ENCODE measurements around the gene GRK4. TPM values are rescaled to one million over a fixed set of nuclear protein-coding genes. Genes with fewer than 3 reads are reported as not detected.

GRK4 gene
- total RNA-seq, 1 experiment from 2014 or later = 2.5 TPM

DNA sequence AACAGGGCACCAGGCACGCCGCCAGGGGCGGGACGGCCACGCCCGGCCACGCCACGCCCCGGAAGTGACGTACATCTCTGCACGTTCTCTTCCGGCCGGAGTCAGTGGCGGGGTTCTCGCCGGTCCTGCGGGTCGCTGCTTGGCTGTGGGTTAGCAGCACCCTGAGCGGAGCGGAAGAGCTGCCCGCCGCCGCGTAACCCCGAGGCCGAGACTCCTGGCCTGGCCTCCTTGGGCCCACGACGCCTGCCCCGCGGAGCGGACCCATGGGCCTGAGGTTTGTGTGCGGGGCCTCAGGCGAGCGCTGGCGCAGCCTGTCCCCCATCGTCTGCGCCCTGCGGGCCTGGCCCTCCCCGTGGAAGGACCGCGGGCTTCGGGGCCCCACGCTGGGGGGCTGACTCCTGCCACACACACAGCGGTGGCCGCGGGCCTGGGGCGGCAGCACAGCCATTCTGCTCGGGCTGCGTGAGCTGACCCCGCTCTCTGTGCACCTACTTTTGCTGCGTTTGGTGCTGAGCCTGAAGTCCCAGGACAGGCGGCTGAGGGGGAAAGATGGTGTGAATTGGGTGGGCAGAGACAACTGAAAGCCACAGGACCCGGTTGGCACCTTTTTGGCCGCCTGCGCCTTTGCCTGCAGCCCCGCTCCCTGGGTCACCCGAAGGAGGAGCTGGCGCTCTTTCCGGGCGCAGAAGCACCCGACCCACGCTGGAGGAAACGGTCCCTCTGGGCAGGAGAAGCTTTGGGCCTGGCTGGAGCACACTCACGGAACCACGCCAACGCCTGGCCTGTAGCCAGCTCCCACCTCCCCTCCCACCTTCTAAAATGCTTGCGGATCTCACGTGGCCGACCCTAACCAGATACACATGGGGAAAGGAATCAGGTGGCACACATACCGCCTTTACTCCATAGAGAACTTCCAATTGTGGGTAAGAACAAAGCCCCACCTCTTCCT is 28.3 kb upstream of the GRK4 start:
- BruUV-seq (replicated peaks) = TSS peak; percentile 83
- intact Hi-C loops (cut with micrococcal nuclease; ENCODE audit: unreplicated experiment) (loop anchor here (10.0 kb wide), 2 partner anchors 140 to 170 kb away; partner anchors contain the start of gene SH3BP2), in situ Hi-C loops (cut with HindIII; ENCODE audit: low pct_unique_long_range_greater_than_20kb, low sequenced_read_pairs) (no loop called here)
- no peak for DNase-seq (ENCODE audit: low read depth, low spot score)
- TF ChIP-seq, protein P1, sequence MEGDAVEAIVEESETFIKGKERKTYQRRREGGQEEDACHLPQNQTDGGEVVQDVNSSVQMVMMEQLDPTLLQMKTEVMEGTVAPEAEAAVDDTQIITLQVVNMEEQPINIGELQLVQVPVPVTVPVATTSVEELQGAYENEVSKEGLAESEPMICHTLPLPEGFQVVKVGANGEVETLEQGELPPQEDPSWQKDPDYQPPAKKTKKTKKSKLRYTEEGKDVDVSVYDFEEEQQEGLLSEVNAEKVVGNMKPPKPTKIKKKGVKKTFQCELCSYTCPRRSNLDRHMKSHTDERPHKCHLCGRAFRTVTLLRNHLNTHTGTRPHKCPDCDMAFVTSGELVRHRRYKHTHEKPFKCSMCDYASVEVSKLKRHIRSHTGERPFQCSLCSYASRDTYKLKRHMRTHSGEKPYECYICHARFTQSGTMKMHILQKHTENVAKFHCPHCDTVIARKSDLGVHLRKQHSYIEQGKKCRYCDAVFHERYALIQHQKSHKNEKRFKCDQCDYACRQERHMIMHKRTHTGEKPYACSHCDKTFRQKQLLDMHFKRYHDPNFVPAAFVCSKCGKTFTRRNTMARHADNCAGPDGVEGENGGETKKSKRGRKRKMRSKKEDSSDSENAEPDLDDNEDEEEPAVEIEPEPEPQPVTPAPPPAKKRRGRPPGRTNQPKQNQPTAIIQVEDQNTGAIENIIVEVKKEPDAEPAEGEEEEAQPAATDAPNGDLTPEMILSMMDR (IDR thresholded peaks at IDR 0.05) = no peak
- peak; percentile 78 for TF ChIP-seq POLR2AphosphoS5 (IDR thresholded peaks at IDR 0.05; ENCODE audit: low read depth, low read length)
- no peak for TF ChIP-seq TCF7L2 (IDR thresholded peaks at IDR 0.05; ENCODE audit: low read depth, low read length)
- TF ChIP-seq, protein P2, sequence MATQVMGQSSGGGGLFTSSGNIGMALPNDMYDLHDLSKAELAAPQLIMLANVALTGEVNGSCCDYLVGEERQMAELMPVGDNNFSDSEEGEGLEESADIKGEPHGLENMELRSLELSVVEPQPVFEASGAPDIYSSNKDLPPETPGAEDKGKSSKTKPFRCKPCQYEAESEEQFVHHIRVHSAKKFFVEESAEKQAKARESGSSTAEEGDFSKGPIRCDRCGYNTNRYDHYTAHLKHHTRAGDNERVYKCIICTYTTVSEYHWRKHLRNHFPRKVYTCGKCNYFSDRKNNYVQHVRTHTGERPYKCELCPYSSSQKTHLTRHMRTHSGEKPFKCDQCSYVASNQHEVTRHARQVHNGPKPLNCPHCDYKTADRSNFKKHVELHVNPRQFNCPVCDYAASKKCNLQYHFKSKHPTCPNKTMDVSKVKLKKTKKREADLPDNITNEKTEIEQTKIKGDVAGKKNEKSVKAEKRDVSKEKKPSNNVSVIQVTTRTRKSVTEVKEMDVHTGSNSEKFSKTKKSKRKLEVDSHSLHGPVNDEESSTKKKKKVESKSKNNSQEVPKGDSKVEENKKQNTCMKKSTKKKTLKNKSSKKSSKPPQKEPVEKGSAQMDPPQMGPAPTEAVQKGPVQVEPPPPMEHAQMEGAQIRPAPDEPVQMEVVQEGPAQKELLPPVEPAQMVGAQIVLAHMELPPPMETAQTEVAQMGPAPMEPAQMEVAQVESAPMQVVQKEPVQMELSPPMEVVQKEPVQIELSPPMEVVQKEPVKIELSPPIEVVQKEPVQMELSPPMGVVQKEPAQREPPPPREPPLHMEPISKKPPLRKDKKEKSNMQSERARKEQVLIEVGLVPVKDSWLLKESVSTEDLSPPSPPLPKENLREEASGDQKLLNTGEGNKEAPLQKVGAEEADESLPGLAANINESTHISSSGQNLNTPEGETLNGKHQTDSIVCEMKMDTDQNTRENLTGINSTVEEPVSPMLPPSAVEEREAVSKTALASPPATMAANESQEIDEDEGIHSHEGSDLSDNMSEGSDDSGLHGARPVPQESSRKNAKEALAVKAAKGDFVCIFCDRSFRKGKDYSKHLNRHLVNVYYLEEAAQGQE (IDR thresholded peaks at IDR 0.05; ENCODE audit: insufficient read depth in 1 of 2, low read depth in 2 of 2, low read length in 1 of 2) = no peak
- H3K36me3 ChIP-seq (ENCODE audit: control insufficient read depth, insufficient read depth, low read length) = no peaks in the 10 kb centered on the region; the same call in 1 of the 2 replicates
- H3K27me3 ChIP-seq (ENCODE audit: control insufficient read depth, insufficient read depth, low read length) = no peaks in the 10 kb centered on the region
- peak overlapping the region; percentile 89 for H3K27ac ChIP-seq (ENCODE audit: low read length)
- POLR2A ChIA-PET = interaction anchor here (0.6 kb wide), 3 partner anchors 24 to 60 kb away, joined by 4 to 6 read pairs (median 6); no protein-coding TSS in a partner anchor
- peak overlapping the region; percentile 64 to 82 for H3K4me3 ChIP-seq (ENCODE audit: low read depth in 2 of 2, low read length in 2 of 2)
- no peaks in the 10 kb centered on the region for H3K9me3 ChIP-seq (ENCODE audit: control insufficient read depth, insufficient read depth, low read depth, low read length)
- peak; percentile 58 for ATAC-seq
- CTCF ChIA-PET = no interaction called here
- H3K4me1 ChIP-seq (ENCODE audit: control insufficient read depth, insufficient read depth, low read length) = peaks cover 38% of the 10 kb centered on the region

DNA sequence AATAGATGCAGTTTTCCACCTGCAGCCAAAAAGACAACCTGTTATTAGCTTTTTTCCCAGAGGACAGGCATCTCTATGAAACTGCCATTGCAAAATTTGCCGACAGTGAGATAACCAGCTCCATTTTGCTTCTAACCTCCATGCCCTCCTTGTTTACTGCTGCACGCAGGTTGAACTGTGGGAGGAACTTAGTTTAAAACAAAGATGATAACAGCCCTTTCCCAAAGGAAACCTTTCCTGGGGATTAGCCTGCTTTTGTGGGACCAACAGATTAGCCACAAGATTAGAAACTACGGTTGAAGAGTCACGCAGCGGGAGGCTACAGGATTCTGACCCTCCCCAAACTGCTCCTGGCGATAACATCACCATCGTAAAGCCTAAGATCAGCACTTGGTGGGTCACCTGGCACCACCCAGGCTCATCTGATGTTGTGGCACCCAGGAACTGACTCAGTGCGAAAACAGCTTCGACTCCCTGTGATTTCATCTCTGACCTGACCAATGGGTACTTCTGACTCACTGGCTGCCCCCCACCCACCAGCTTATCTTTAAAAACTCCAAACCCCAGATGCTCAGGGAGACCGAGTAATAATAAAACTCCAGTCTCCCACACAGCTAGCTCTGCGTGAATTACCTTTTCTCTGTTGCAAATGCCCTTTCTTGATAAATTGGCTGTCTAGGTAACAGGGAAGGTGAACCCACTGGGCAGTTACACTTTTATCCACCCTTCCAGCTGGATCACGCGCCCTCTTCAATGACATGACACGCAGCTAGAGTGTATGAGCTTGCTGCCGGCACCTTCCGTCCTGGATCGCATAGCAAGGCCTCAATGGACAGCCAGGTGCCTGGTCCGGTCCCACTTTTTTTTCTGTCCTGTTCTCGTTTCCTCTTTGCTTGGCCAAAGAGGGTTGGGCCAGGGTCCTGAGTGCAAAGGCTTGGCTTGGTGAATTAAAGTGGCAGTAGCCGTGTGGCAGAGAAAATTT is 27.3 kb upstream of the GRK4 start:
- no peaks in the 10 kb centered on the region; the same call in 1 of the 2 replicates for H3K36me3 ChIP-seq (ENCODE audit: control insufficient read depth, insufficient read depth, low read length)
- no peak for TF ChIP-seq SIN3A (IDR thresholded peaks at IDR 0.05; ENCODE audit: borderline replicate concordance, insufficient read depth, low read depth, low read length)
- peak; percentile 17; the same call in 1 of the 2 replicates for TF ChIP-seq POLR2AphosphoS5 (IDR thresholded peaks at IDR 0.05; ENCODE audit: low read depth, low read length)
- TF ChIP-seq, protein P2 (IDR thresholded peaks at IDR 0.05; ENCODE audit: insufficient read depth in 1 of 2, low read depth in 2 of 2, low read length in 1 of 2) = no peak
- intact Hi-C loops (cut with micrococcal nuclease; ENCODE audit: unreplicated experiment) = loop anchor here (10.0 kb wide), 2 partner anchors 141 to 171 kb away; partner anchors contain the start of gene SH3BP2
- peak; percentile 84 for DNase-seq (ENCODE audit: low read depth, low spot score)
- no peaks in the 10 kb centered on the region for H3K9me3 ChIP-seq (ENCODE audit: control insufficient read depth, insufficient read depth, low read depth, low read length)
- ChIA-PET POLR2A (interaction anchor here (0.6 kb wide), 1 partner anchor 30 kb away, joined by 6 read pairs; no protein-coding TSS in a partner anchor), CTCF (no interaction called here)
- H3K4me1 ChIP-seq (ENCODE audit: control insufficient read depth, insufficient read depth, low read length) = peaks cover 32% of the 10 kb centered on the region
- peak overlapping the region; percentile 89 for H3K27ac ChIP-seq (ENCODE audit: low read length)
- ATAC-seq = peak; percentile 10; the same call in 1 of the 2 replicates
- no TSS peak for BruUV-seq (replicated peaks)
- no peaks in the 10 kb centered on the region for H3K27me3 ChIP-seq (ENCODE audit: control insufficient read depth, insufficient read depth, low read length)
- in situ Hi-C loops (cut with HindIII; ENCODE audit: low pct_unique_long_range_greater_than_20kb, low sequenced_read_pairs) = no loop called here
- H3K4me3 ChIP-seq (ENCODE audit: low read depth in 2 of 2, low read length in 2 of 2) = peak overlapping the region; percentile 64 to 82
